Right cardiac atrium (tissue), 5 donors: ENCODE results near the gene COL11A1. TPM values are rescaled to one million over a fixed set of nuclear protein-coding genes. Genes with fewer than 3 reads are reported as not detected.

Experiments used
- ATAC-seq, 2 donors: fragments of 200-7000 bp; cut with Tn5 transposase; one replicate each; pipeline versions ENCODE4 v1.8.0 to v1.9.1; 2020; ENCODE audit warnings: moderate library complexity in 2 of 2, mild to moderate bottlenecking in 1 of 2
- DNase-seq, 3 donors: peaks; one replicate each; pipeline ENCODE4 v3.0.0-alpha.2; 2020
- H3K27ac ChIP-seq: one replicate; pipeline ENCODE4 v1.5.1; 2013; ENCODE audit warnings: mild to moderate bottlenecking, low read length, control low read depth, moderate library complexity
- H3K27me3 ChIP-seq: one replicate; pipeline ENCODE4 v1.6.1; 2013; ENCODE audit not compliant: control insufficient read depth, insufficient read depth
- H3K4me1 ChIP-seq: one replicate; pipeline ENCODE4 v1.6.1; 2013; ENCODE audit warnings: low read length; ENCODE audit not compliant: control insufficient read depth, insufficient read depth
- H3K4me3 ChIP-seq: one replicate; pipeline ENCODE4 v1.5.1; 2013; ENCODE audit warnings: low read length, control low read depth
- H3K9me3 ChIP-seq: one replicate; pipeline ENCODE4 v1.6.1; 2013; ENCODE audit warnings: low read length; ENCODE audit not compliant: control insufficient read depth
- WGBS: extraction: QIAGEN DNeasy Blood & Tissue Kit; methylation state at CpG from one replicate; pipeline ENCODE4 v1.1.7; 2013; 5-methylcytosine and 5-hydroxymethylcytosine counted together
- intact Hi-C, 4 donors: fragments of 100-400 bp; cut with DNase I; formaldehyde crosslinking; loops; one replicate each; pipeline versions ENCODE4 v1.11.0 to v1.14.0; 2022 to 2023
- polyA plus RNA-seq: library from polyadenylated mRNA; stranded (reverse); fragments of 200-250 nt; gene quantifications from one replicate; pipeline ENCODE4 v1.2.3, GENCODE V29; 2013
- total RNA-seq, 4 donors: library from RNA; stranded (reverse); fragmentation: NEBNext Ultra II Directional; extraction: Animal tissue kit (Norgen Biotek cat#: 25700); gene quantifications; one replicate each; pipeline ENCODE4 v1.2.1, GENCODE V29; 2021
- donor health status: healthy with polysubstance abuse.
- donor health status: DM: no; HTN: yes; CAD: no.
- donor health status: DM: no; HTN: no; CAD: no.
- donor health status: DM: no; HTN: yes; CAD: no; lungs with severe emphysema.
- donor health status: DM: yes; HTN: yes; CAD: no.

Gene COL11A1
- total and polyA plus RNA-seq, 5 donors: 0.05 TPM; not detected in 4

GRCh38 chr1:102897557-102897956 is 210.8 kb downstream of the COL11A1 start:
- no peaks in the 10 kb centered on the region for H3K9me3 ChIP-seq
- intact Hi-C loops: no loop called here
- H3K27me3 ChIP-seq: no peaks in the 10 kb centered on the region
- 32% methylated on average over 3 of the region's 3 CpGs for WGBS
- H3K27ac ChIP-seq: no peak overlapping the region
- no peak overlapping the region for H3K4me3 ChIP-seq
- no peak for ATAC-seq
- no peaks in the 10 kb centered on the region for H3K4me1 ChIP-seq
- DNase-seq: no peak

- WGBS: 63% methylated on average over 2 of the region's 2 CpGs
- no peak for DNase-seq
- no peak for ATAC-seq
- Histone ChIP-seq H3K4me3 (no peak overlapping the region), H3K27ac (no peak overlapping the region), H3K9me3 (no peaks in the 10 kb centered on the region), H3K4me1 (no peaks in the 10 kb centered on the region), H3K27me3 (no peaks in the 10 kb centered on the region)
- intact Hi-C loops: no loop called here
These were observed 211.6 kb downstream of the COL11A1 start for GRCh38 chr1:102896771-102897170.

- no peak overlapping the region for H3K27ac ChIP-seq
- H3K4me3 ChIP-seq: no peak overlapping the region
- ATAC-seq (no peak), DNase-seq (no peak)
- H3K4me1 ChIP-seq: no peaks in the 10 kb centered on the region
- intact Hi-C loops: no loop called here
- H3K27me3 ChIP-seq: no peaks in the 10 kb centered on the region
- no peaks in the 10 kb centered on the region for H3K9me3 ChIP-seq
- WGBS: 92% methylated on average over 5 of the region's 5 CpGs
These were observed 212.0 kb downstream of the COL11A1 start for GRCh38 chr1:102896286-102896685.

GRCh38 chr1:102891868-102892625 is 216.3 kb downstream of the COL11A1 start:
- H3K4me3 ChIP-seq: no peak overlapping the region
- 69% methylated on average over 4 of the region's 4 CpGs for WGBS
- intact Hi-C loops: no loop called here
- H3K27me3 ChIP-seq: no peaks in the 10 kb centered on the region
- no peaks in the 10 kb centered on the region for H3K9me3 ChIP-seq
- H3K27ac ChIP-seq: no peak overlapping the region
- DNase-seq (no peak), ATAC-seq (no peak)
- H3K4me1 ChIP-seq: no peaks in the 10 kb centered on the region

GRCh38 chr1:102886638-102887037 is 221.7 kb downstream of the COL11A1 start:
- H3K9me3 ChIP-seq: no peaks in the 10 kb centered on the region
- no peak overlapping the region for H3K27ac ChIP-seq
- H3K4me3 ChIP-seq: no peak overlapping the region
- ATAC-seq (no peak), DNase-seq (no peak)
- intact Hi-C loops: no loop called here
- H3K4me1 ChIP-seq: no peaks in the 10 kb centered on the region
- WGBS: 76% methylated on average over 4 of the region's 4 CpGs
- H3K27me3 ChIP-seq: no peaks in the 10 kb centered on the region

GRCh38 chr1:102884238-102884637 is 224.1 kb downstream of the COL11A1 start:
- intact Hi-C loops: no loop called here
- Histone ChIP-seq H3K27ac (no peak overlapping the region), H3K9me3 (no peaks in the 10 kb centered on the region), H3K27me3 (no peaks in the 10 kb centered on the region), H3K4me3 (no peak overlapping the region), H3K4me1 (no peaks in the 10 kb centered on the region)
- WGBS: 75% methylated on average over 4 of the region's 4 CpGs
- ATAC-seq (no peak), DNase-seq (no peak)

GRCh38 chr1:102879439-102879993 is 228.8 kb downstream of the COL11A1 start:
- H3K27ac ChIP-seq: no peak overlapping the region
- 67% methylated on average over 6 of the region's 6 CpGs for WGBS
- DNase-seq (no peak), ATAC-seq (no peak)
- no peak overlapping the region for H3K4me3 ChIP-seq
- intact Hi-C loops: no loop called here
- H3K4me1 ChIP-seq: no peaks in the 10 kb centered on the region
- no peaks in the 10 kb centered on the region for H3K9me3 ChIP-seq
- H3K27me3 ChIP-seq: no peaks in the 10 kb centered on the region

GRCh38 chr1:102875756-102876155 is 232.6 kb downstream of the COL11A1 start:
- no peak for DNase-seq
- 43% methylated on average over 1 of the region's 1 CpG for WGBS

GRCh38 chr1:102872526-102872925 is 235.8 kb downstream of the COL11A1 start:
- no peak overlapping the region for H3K27ac ChIP-seq
- WGBS: 84% methylated on average over 1 of the region's 1 CpG
- H3K4me1 ChIP-seq: no peaks in the 10 kb centered on the region
- no peak overlapping the region for H3K4me3 ChIP-seq
- intact Hi-C loops: no loop called here
- peaks cover 2% of the 10 kb centered on the region for H3K9me3 ChIP-seq
- H3K27me3 ChIP-seq: no peaks in the 10 kb centered on the region
- DNase-seq: peak in 1 of 3 donors; percentile 16
- ATAC-seq: no peak

More at GRCh38 chr1:102875756-102876155, 232.6 kb downstream of the COL11A1 start:
- Histone ChIP-seq H3K4me3 (no peak overlapping the region), H3K4me1 (no peaks in the 10 kb centered on the region), H3K27me3 (no peaks in the 10 kb centered on the region), H3K9me3 (no peaks in the 10 kb centered on the region), H3K27ac (no peak overlapping the region)
- intact Hi-C loops: no loop called here
- no peak for ATAC-seq

- Histone ChIP-seq H3K9me3 (peaks cover 2% of the 10 kb centered on the region), H3K27ac (no peak overlapping the region), H3K4me3 (no peak overlapping the region), H3K27me3 (no peaks in the 10 kb centered on the region), H3K4me1 (no peaks in the 10 kb centered on the region)
- ATAC-seq (no peak), DNase-seq (no peak)
- 80% methylated on average over 4 of the region's 4 CpGs for WGBS
- intact Hi-C loops: no loop called here
These were observed 236.2 kb downstream of the COL11A1 start for GRCh38 chr1:102872097-102872496.

GRCh38 chr1:102863704-102864103 is 244.6 kb downstream of the COL11A1 start:
- no peak overlapping the region for H3K4me3 ChIP-seq
- intact Hi-C loops: no loop called here
- no peaks in the 10 kb centered on the region for H3K9me3 ChIP-seq
- no peaks in the 10 kb centered on the region for H3K27me3 ChIP-seq
- 53% methylated on average over 2 of the region's 2 CpGs for whole genome bisulfite sequencing
- ATAC-seq (no peak), DNase-seq (no peak)
- no peaks in the 10 kb centered on the region for H3K4me1 ChIP-seq
- H3K27ac ChIP-seq: no peak overlapping the region
